Activated CD4-positive, alpha-beta memory T cell treated with anti-CD3 and anti-CD28 coated beads, Interleukin-2, amount 10 ng/mL, durations not matched to agents 7 days and 5 days (primary cell): ENCODE measurements around the gene CNTN1. TPM values are rescaled to one million over a fixed set of nuclear protein-coding genes. Genes with fewer than 3 reads are reported as not detected.
"Not testable (repeated sequence)": the region's sequence is repeated elsewhere in the genome, so short reads cannot be mapped to it uniquely, and the experiment has no call there.

Source experiments
- CTCF ChIA-PET: fragments of 350-600 bp; sonication (Branson Sonifier 250); formaldehyde crosslinking; loops from one replicate; lab custom pipeline; 2021; ENCODE audit warnings: antibody characterized with exemption, inconsistent platforms; lab: Charles Lee
- POLR2A ChIA-PET: fragments of 350-600 bp; sonication (Branson Sonifier 250); formaldehyde crosslinking; loops from one replicate; lab custom pipeline; 2021; ENCODE audit warnings: antibody characterized with exemption; lab: Charles Lee
- DNase-seq: peaks from one replicate; pipeline ENCODE4 v3.0.0-alpha.2; 2020
- H3K27ac Mint-ChIP-seq: one replicate; pipeline ENCODE4 v1.8.0; 2021; ENCODE audit warnings: mild to moderate bottlenecking, mixed read lengths
- H3K27me3 Mint-ChIP-seq: one replicate; pipeline ENCODE4 v1.8.0; 2021; ENCODE audit warnings: mixed read lengths
- H3K36me3 Mint-ChIP-seq: one replicate; pipeline ENCODE4 v1.8.0; 2021; ENCODE audit warnings: low read depth, mixed read lengths
- H3K4me1 Mint-ChIP-seq: one replicate; pipeline ENCODE4 v1.8.0; 2021; ENCODE audit warnings: mixed read lengths
- H3K4me3 Mint-ChIP-seq: one replicate; pipeline ENCODE4 v1.8.0; 2021; ENCODE audit warnings: mild to moderate bottlenecking, mixed read lengths
- H3K9me3 Mint-ChIP-seq: one replicate; pipeline ENCODE4 v1.8.0; 2021; ENCODE audit warnings: mixed read lengths
- total RNA-seq, 2 experiments: library from RNA; stranded (reverse); gene quantifications; one replicate each; pipeline ENCODE4 v1.2.3, GENCODE V29; 2021

CNTN1 gene
- total RNA-seq, 2 experiments from 2014 or later, result not detected

DNA sequence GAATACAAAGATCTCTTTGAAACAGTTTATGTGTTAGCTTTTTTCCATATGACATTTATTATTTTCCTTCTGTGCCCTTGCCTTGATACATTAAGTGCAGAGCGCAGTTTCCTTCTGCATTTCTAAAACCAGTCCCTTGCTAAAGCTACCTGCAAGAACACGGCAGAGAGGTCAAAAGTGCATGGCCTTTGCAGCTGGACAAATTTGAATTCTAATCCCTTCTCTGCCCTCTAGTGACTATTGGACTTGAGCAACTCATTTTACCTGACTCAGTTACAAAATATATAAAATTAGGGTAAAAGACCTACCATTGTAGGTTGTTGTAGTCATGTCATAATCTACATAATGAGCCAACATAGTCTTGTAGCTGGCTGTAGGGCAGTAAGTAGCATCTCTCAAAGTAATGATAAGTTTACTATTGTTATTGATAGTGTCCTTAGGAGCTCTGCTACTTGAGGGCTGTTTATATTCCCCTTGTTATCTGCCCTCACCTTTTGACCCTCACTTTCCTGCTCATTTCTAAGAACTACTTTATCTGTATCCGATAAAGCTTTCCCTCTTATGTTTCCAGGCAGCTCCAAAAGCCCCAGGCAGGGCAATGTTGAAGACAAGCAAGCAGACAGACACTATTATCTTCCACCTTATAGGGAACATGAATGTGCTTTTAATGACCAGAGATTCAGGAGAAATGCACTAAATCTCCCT lies 375.9 kb downstream of the CNTN1 start:
- Mint-ChIP-seq H3K27me3 (no peaks in the 10 kb centered on the region), H3K9me3 (no peaks in the 10 kb centered on the region), H3K27ac (no peak overlapping the region), H3K4me3 (no peak overlapping the region), H3K36me3 (no peaks in the 10 kb centered on the region), H3K4me1 (no peaks in the 10 kb centered on the region)
- DNase-seq, result no peak
- POLR2A ChIA-PET, result no interaction called here
- CTCF ChIA-PET, result no interaction called here

- no peak for DNase-seq
- H3K9me3 Mint-ChIP-seq, result no peaks in the 10 kb centered on the region
- CTCF ChIA-PET, result no interaction called here
- H3K27me3 Mint-ChIP-seq, result no peaks in the 10 kb centered on the region
- H3K4me3 Mint-ChIP-seq, result no peak overlapping the region
- H3K36me3 Mint-ChIP-seq, result no peaks in the 10 kb centered on the region
- H3K27ac Mint-ChIP-seq, result no peak overlapping the region
- no peaks in the 10 kb centered on the region for H3K4me1 Mint-ChIP-seq
- POLR2A ChIA-PET, result no interaction called here
Observed at GRCh38 chr12:41073633-41074472, 381.6 kb downstream of the CNTN1 start.

- no peaks in the 10 kb centered on the region for H3K4me1 Mint-ChIP-seq
- ChIA-PET POLR2A (no interaction called here), CTCF (no interaction called here)
- H3K27me3 Mint-ChIP-seq, result no peaks in the 10 kb centered on the region
- no peak for DNase-seq
- no peak overlapping the region for H3K27ac Mint-ChIP-seq
- H3K4me3 Mint-ChIP-seq, result no peak overlapping the region
- no peaks in the 10 kb centered on the region for H3K36me3 Mint-ChIP-seq
- peaks cover under 1% of the 10 kb centered on the region for H3K9me3 Mint-ChIP-seq
Observed at GRCh38 chr12:41074473-41074769, 382.2 kb downstream of the CNTN1 start.

DNA sequence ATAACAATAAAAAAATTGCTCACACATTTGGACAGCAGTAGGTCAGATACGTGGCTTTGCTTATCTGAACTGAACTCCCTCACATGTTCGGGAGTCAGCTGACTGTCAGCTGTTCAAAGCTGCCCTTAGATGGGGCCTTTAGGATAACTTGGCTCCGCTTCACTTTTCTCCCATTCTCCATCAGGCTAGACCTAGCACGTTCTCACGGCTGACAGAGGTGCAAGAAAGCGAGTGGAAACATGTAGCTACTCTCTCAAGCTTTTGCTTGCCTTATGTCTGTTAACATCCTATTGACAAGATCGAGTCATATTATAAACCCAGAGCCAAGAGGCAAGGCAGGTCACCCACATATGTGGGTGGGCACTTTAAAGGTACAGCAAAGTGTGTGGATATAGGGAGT lies 383.9 kb downstream of the CNTN1 start:
- ChIA-PET POLR2A (no interaction called here), CTCF (no interaction called here)
- DNase-seq, result no peak
- peaks cover 6% of the 10 kb centered on the region for H3K9me3 Mint-ChIP-seq
- no peaks in the 10 kb centered on the region for H3K27me3 Mint-ChIP-seq
- no peak overlapping the region for H3K27ac Mint-ChIP-seq
- H3K4me3 Mint-ChIP-seq, result no peak overlapping the region
- H3K36me3 Mint-ChIP-seq, result no peaks in the 10 kb centered on the region
- H3K4me1 Mint-ChIP-seq, result no peaks in the 10 kb centered on the region

DNA sequence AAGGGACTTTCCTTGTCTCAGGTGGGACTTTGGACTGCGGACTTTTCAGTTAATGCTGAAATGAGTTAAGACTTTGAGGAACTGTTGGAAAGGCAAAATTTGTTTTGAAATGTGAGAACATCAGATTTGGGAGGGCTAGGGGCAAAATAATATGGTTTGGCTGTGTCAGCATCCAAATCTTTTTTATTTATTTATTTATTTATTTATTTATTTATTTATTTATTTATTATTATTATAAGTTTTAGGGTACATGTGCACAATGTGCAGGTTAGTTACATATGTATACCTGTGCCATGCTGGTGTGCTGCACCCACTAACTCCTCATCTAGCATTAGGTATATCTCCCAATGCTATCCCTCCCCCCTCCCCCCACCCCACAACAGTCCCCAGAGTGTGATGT lies 389.0 kb downstream of the CNTN1 start:
- H3K27me3 Mint-ChIP-seq, POLR2A ChIA-PET: not testable (repeated sequence)

GRCh38 chr12:41089438-41089837 lies 397.2 kb downstream of the CNTN1 start:
- Mint-ChIP-seq H3K27ac (no peak overlapping the region), H3K27me3 (no peaks in the 10 kb centered on the region), H3K4me3 (no peak overlapping the region), H3K4me1 (no peaks in the 10 kb centered on the region), H3K9me3 (peaks cover 6% of the 10 kb centered on the region), H3K36me3 (no peaks in the 10 kb centered on the region)
- ChIA-PET CTCF (no interaction called here), POLR2A (no interaction called here)
- no peak for DNase-seq

More for the DNA sequence above, 389.0 kb downstream of the CNTN1 start:
- DNase-seq, H3K4me3 Mint-ChIP-seq, H3K9me3 Mint-ChIP-seq, H3K4me1 Mint-ChIP-seq, H3K27ac Mint-ChIP-seq, H3K36me3 Mint-ChIP-seq, CTCF ChIA-PET: not testable (repeated sequence)

DNA sequence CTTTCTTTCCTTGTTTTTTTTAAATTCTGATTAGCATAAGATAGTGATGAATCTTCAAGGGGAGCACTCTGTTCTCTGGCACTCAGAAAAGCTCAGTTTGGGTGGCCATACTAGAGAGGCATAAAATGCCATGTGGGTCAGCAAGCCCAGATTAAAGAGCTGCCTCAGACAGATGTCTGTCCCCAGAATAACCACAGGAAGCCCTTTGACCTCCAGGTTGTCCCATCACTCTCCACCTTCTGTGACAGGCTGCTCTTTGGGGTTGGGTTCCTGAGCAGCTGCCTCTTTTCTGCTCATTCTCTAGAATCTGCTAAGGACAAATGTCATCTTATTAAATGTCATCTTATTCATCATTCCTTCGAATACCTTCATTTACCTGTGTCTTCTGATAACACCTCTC lies 399.9 kb downstream of the CNTN1 start:
- Mint-ChIP-seq H3K4me1 (no peaks in the 10 kb centered on the region), H3K4me3 (no peak overlapping the region), H3K36me3 (no peaks in the 10 kb centered on the region), H3K9me3 (peaks cover 6% of the 10 kb centered on the region), H3K27ac (no peak overlapping the region), H3K27me3 (no peaks in the 10 kb centered on the region)
- ChIA-PET POLR2A (no interaction called here), CTCF (no interaction called here)
- DNase-seq, result no peak

DNA sequence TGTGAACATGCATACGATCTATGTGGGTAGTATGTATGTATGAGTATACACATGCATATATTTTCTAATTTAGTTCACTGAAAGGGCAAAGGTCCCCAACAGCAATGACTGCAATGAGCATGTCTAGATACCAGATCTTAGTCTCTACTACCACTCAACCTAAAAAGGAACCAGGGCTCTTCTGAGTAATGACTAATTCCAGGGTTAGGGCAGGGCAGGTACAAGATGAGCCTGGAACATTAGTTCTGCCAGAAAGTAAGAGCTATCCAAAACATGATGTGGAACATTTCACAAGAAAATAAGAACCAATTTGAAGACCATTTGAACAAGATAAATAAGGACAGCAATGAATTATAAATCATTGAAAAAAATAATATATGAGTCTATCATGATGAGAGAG lies 404.6 kb downstream of the CNTN1 start:
- no peaks in the 10 kb centered on the region for H3K36me3 Mint-ChIP-seq
- H3K27ac Mint-ChIP-seq, result no peak overlapping the region
- H3K27me3 Mint-ChIP-seq, result no peaks in the 10 kb centered on the region
- no peak overlapping the region for H3K4me3 Mint-ChIP-seq
- DNase-seq, result no peak
- H3K4me1 Mint-ChIP-seq, result no peaks in the 10 kb centered on the region
- POLR2A ChIA-PET, result no interaction called here
- CTCF ChIA-PET, result no interaction called here
- no peaks in the 10 kb centered on the region for H3K9me3 Mint-ChIP-seq

- Mint-ChIP-seq H3K4me3 (no peak overlapping the region), H3K36me3 (no peaks in the 10 kb centered on the region), H3K9me3 (no peaks in the 10 kb centered on the region), H3K27me3 (no peaks in the 10 kb centered on the region), H3K27ac (no peak overlapping the region), H3K4me1 (no peaks in the 10 kb centered on the region)
- DNase-seq, result no peak
- CTCF ChIA-PET, result no interaction called here
- POLR2A ChIA-PET, result no interaction called here
Observed at GRCh38 chr12:41100572-41100971, 408.3 kb downstream of the CNTN1 start.

DNA sequence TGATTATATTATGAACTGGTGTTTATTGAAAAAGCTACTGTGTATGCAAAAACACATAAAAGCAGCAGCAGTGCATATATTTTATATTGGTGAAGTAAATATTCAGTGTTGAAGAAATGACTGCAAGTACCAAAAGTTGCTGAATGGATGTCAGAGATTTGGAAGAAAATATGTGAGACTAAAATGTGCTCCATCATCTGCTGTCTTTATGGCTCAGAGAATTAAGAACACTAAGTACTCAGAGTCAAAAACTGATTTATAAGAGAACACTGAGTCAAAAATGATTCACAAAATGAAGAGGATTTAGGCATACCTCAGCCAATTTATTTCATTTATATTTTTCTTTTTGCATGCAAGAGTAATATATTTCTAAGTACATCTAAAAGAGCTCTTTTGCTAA lies 409.6 kb downstream of the CNTN1 start:
- ChIA-PET POLR2A (no interaction called here), CTCF (no interaction called here)
- no peak overlapping the region for H3K27ac Mint-ChIP-seq
- DNase-seq, result no peak
- no peak overlapping the region for H3K4me3 Mint-ChIP-seq
- H3K27me3 Mint-ChIP-seq, result no peaks in the 10 kb centered on the region
- H3K9me3 Mint-ChIP-seq, result no peaks in the 10 kb centered on the region
- no peaks in the 10 kb centered on the region for H3K4me1 Mint-ChIP-seq
- no peaks in the 10 kb centered on the region for H3K36me3 Mint-ChIP-seq

GRCh38 chr12:41103614-41104013 lies 411.4 kb downstream of the CNTN1 start:
- POLR2A ChIA-PET, result no interaction called here
- Mint-ChIP-seq H3K27me3 (no peaks in the 10 kb centered on the region), H3K4me1 (no peaks in the 10 kb centered on the region), H3K27ac (no peak overlapping the region), H3K4me3 (no peak overlapping the region), H3K9me3 (no peaks in the 10 kb centered on the region), H3K36me3 (no peaks in the 10 kb centered on the region)
- CTCF ChIA-PET, result no interaction called here
- DNase-seq, result no peak

- no peak for DNase-seq
- Mint-ChIP-seq H3K9me3 (no peaks in the 10 kb centered on the region), H3K4me1 (no peaks in the 10 kb centered on the region), H3K36me3 (no peaks in the 10 kb centered on the region), H3K27me3 (no peaks in the 10 kb centered on the region), H3K4me3 (no peak overlapping the region), H3K27ac (no peak overlapping the region)
- ChIA-PET CTCF (no interaction called here), POLR2A (no interaction called here)
Observed at GRCh38 chr12:41106315-41106714, 414.1 kb downstream of the CNTN1 start.

DNA sequence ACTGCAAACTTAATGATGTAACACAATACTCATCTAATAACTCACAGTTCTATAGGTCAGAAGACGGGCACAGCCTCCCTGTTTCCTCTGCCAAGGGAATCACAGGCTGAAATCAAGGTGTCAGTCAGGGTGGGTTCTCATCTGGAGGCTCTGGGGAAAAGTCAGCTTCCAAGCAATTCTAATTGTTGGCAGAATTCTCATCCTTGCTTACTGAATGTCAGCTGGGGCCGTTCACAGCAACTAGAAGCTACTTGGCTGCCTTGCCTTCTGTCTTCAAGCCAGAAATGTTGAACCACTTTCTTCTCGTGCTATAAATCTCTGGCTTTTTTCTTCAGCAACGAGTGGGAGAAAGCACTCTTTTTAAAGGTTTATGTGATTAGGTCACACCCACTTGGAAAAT lies 415.8 kb downstream of the CNTN1 start:
- H3K4me3 Mint-ChIP-seq, result no peak overlapping the region
- ChIA-PET POLR2A (no interaction called here), CTCF (no interaction called here)
- no peaks in the 10 kb centered on the region for H3K4me1 Mint-ChIP-seq
- H3K27ac Mint-ChIP-seq, result no peak overlapping the region
- H3K36me3 Mint-ChIP-seq, result no peaks in the 10 kb centered on the region
- no peaks in the 10 kb centered on the region for H3K27me3 Mint-ChIP-seq
- no peak for DNase-seq
- H3K9me3 Mint-ChIP-seq, result no peaks in the 10 kb centered on the region

- H3K27ac Mint-ChIP-seq, result no peak overlapping the region
- CTCF ChIA-PET, result no interaction called here
- no peak overlapping the region for H3K4me3 Mint-ChIP-seq
- no peaks in the 10 kb centered on the region for H3K9me3 Mint-ChIP-seq
- H3K4me1 Mint-ChIP-seq, result no peaks in the 10 kb centered on the region
- POLR2A ChIA-PET, result no interaction called here
- H3K36me3 Mint-ChIP-seq, result no peaks in the 10 kb centered on the region
- DNase-seq, result no peak
- H3K27me3 Mint-ChIP-seq, result no peaks in the 10 kb centered on the region
Observed at GRCh38 chr12:41112903-41113302, 420.7 kb downstream of the CNTN1 start.
